Tibial nerve (tissue), 4 donors: ENCODE results near the gene TSPO. TPM values are rescaled to one million over a fixed set of nuclear protein-coding genes. Genes with fewer than 3 reads are reported as not detected.

Source experiments
- DNase-seq, 2 donors: peaks; one replicate each; pipeline ENCODE4 v3.0.0-alpha.2; 2019; ENCODE audit warnings: low spot score in 2 of 2
- H3K27ac ChIP-seq, 4 donors: fragments of 200-600 bp; sonication (generic) in 3 of 4; one replicate each; pipeline ENCODE4 v1.5.1; 2017 to 2019; ENCODE audit warnings: mild to moderate bottlenecking in 1 of 4
- H3K27me3 ChIP-seq, 2 donors: fragments of 200-600 bp; sonication (generic) in 1 of 2; one replicate each; pipeline versions ENCODE4 v1.5.1 to v1.6.0; 2017 to 2019
- H3K36me3 ChIP-seq, 3 donors: fragments of 200-600 bp; sonication (generic); one replicate each; pipeline ENCODE4 v1.5.1; 2018 to 2019
- H3K4me1 ChIP-seq, 4 donors: fragments of 200-600 bp; sonication (generic) in 3 of 4; one replicate each; pipeline ENCODE4 v1.5.1; 2017 to 2019
- H3K4me3 ChIP-seq, 4 donors: fragments of 200-600 bp; sonication (generic) in 3 of 4; one replicate each; pipeline ENCODE4 v1.5.1; 2017 to 2019; ENCODE audit warnings: mild to moderate bottlenecking in 1 of 4, moderate library complexity in 1 of 4
- H3K9me3 ChIP-seq, 4 donors: fragments of 200-600 bp; sonication (generic) in 3 of 4; one replicate each; pipeline ENCODE4 v1.5.1; 2017 to 2019
- CTCF ChIP-seq, 5 experiments: fragments of 200-600 bp in 3 of 5; fragments of 450-650 bp in 2 of 5; sonication (generic) in 3 of 5; IDR thresholded peaks; one replicate each; pipeline ENCODE4 v1.5.1; 2016 to 2019; ENCODE audit warnings: antibody characterized with exemption in 5 of 5, mild to moderate bottlenecking in 3 of 5, moderate library complexity in 2 of 5
- EP300 ChIP-seq, 2 donors: sonication (generic); formaldehyde crosslinking; IDR thresholded peaks; one replicate each; pipeline ENCODE4 v1.6.1; 2017; ENCODE audit warnings: antibody characterized with exemption in 2 of 2, mild to moderate bottlenecking in 1 of 2
- POLR2A ChIP-seq, 2 donors: fragments of 450-650 bp; IDR thresholded peaks; one replicate each; pipeline ENCODE4 v1.6.1; 2017; ENCODE audit warnings: antibody characterized with exemption in 2 of 2, mild to moderate bottlenecking in 2 of 2, moderate library complexity in 2 of 2
- WGBS, 2 donors: methylation state at CpG; one replicate each; pipeline ENCODE4 v1.1.5; 2018; 5-methylcytosine and 5-hydroxymethylcytosine counted together
- total RNA-seq, 4 donors: library from RNA; depleted of rRNA; stranded (reverse); fragments of >200 nt; gene quantifications; one replicate each; pipeline ENCODE4 v1.1.0, GENCODE V29; 2016

TSPO gene
- total RNA-seq, 4 donors from 2014 or later = 399 to 538 (median 485) TPM

- H3K36me3 ChIP-seq = peaks cover 2 to 56% (median 13%) of the 10 kb centered on the region in 3 donors
- no peak for DNase-seq
These were observed 31.4 kb downstream of the TSPO start for GRCh38 chr22:43182726-43183125.

GRCh38 chr22:43183496-43184277 lies 32.3 kb downstream of the TSPO start:
- no peak overlapping the region for H3K4me3 ChIP-seq
- H3K4me1 ChIP-seq = peaks cover 0 to 35% (median 5%) of the 10 kb centered on the region in 4 donors
- H3K9me3 ChIP-seq = no peaks in the 10 kb centered on the region
- DNase-seq = no peak
- H3K27ac ChIP-seq = no peak overlapping the region
- WGBS, 2 donors = 74 to 80% methylated on average over 12 of the region's 12 CpGs
- H3K36me3 ChIP-seq = peaks cover 2 to 47% (median 11%) of the 10 kb centered on the region in 3 donors
- no peaks in the 10 kb centered on the region for H3K27me3 ChIP-seq
- TF ChIP-seq CTCF (IDR thresholded peaks at IDR 0.05) (no peak), POLR2A (IDR thresholded peaks at IDR 0.05) (no peak), EP300 (IDR thresholded peaks at IDR 0.05) (no peak)

More at GRCh38 chr22:43182726-43183125, 31.4 kb downstream of the TSPO start:
- WGBS, 2 donors = 92 to 95% methylated on average over 17 of the region's 17 CpGs
- Histone ChIP-seq H3K4me1 (peaks cover 0 to 29% (median 5%) of the 10 kb centered on the region in 4 donors), H3K9me3 (no peaks in the 10 kb centered on the region), H3K27ac (no peak overlapping the region), H3K27me3 (no peaks in the 10 kb centered on the region), H3K4me3 (no peak overlapping the region)
- TF ChIP-seq POLR2A (IDR thresholded peaks at IDR 0.05) (no peak), EP300 (IDR thresholded peaks at IDR 0.05) (no peak), CTCF (IDR thresholded peaks at IDR 0.05) (no peak)

GRCh38 chr22:43185860-43186261 lies 34.5 kb downstream of the TSPO start:
- Histone ChIP-seq H3K27me3 (peaks cover 0 to 4% of the 10 kb centered on the region in 2 donors), H3K36me3 (peaks cover 0 to 25% (median 1%) of the 10 kb centered on the region in 3 donors), H3K9me3 (no peaks in the 10 kb centered on the region), H3K4me1 (peaks cover 0 to 35% (median 5%) of the 10 kb centered on the region in 4 donors), H3K27ac (peak overlapping the region in 1 of 4 donors; percentile 91), H3K4me3 (peak overlapping the region; percentile 51 to 86 (median 62))
- DNase-seq = peak in 1 of 2 donors; percentile 52
- 19 to 21% methylated on average over 11 to 12 of the region's 12 CpGs for WGBS, 2 donors
- no peak for TF ChIP-seq EP300 (IDR thresholded peaks at IDR 0.05)
- no peak for TF ChIP-seq CTCF (IDR thresholded peaks at IDR 0.05)
- no peak for TF ChIP-seq POLR2A (IDR thresholded peaks at IDR 0.05)

GRCh38 chr22:43186272-43187170 lies 35.2 kb downstream of the TSPO start, which contains the start of gene TTLL12:
TTLL12 (minus strand) TSS chr22:43187134; CDS start chr22:43187069, 65 bp downstream.
- no peak for DNase-seq
- Histone ChIP-seq H3K27me3 (peaks cover 0 to 4% of the 10 kb centered on the region in 2 donors), H3K27ac (peak within 1 kb of the TSS; percentile 76 to 92 (median 90)), H3K4me3 (peak within 1 kb of the TSS; percentile 59 to 86 (median 62)), H3K4me1 (peaks cover 0 to 35% (median 5%) of the 10 kb centered on the region in 4 donors), H3K36me3 (peaks cover 0 to 19% (median 0%) of the 10 kb centered on the region in 3 donors), H3K9me3 (no peaks in the 10 kb centered on the region)
- 1 to 2% methylated on average over 18 to 38 of the region's 87 CpGs for WGBS, 2 donors
- TF ChIP-seq CTCF (IDR thresholded peaks at IDR 0.05) = peak in 1 of 5 experiments; percentile 31
- peak; percentile 49 to 68 for TF ChIP-seq POLR2A (IDR thresholded peaks at IDR 0.05)
- no peak for TF ChIP-seq EP300 (IDR thresholded peaks at IDR 0.05)
